Central memory CD8-positive, alpha-beta T cell (primary cell): ENCODE measurements around the gene MISP.
A peak's percentile ranks its signal among the peaks of the same experiment; 100 is the strongest.

Experiments
- ATAC-seq: fragments of 150-1000 bp; cut with Tn5 transposase; replicated peaks from 2 replicates; pipeline ENCODE4 v1.10.0; 2022; ENCODE audit warnings: mild to moderate bottlenecking, moderate FRiP score, moderate number of reproducible peaks; ENCODE audit not compliant: poor library complexity, severe bottlenecking; ENCODE audit errors: extremely low read depth
- DNase-seq, 2 donors: peaks; one replicate each; pipeline ENCODE4 v3.0.0; 2021; ENCODE audit warnings: low spot score in 2 of 2
- H3K27ac Mint-ChIP-seq: one replicate; pipeline ENCODE4 v1.8.0; 2022; ENCODE audit warnings: low read depth, mild to moderate bottlenecking, moderate library complexity, mixed read lengths
- H3K27me3 Mint-ChIP-seq: one replicate; pipeline ENCODE4 v1.8.0; 2022; ENCODE audit warnings: mixed read lengths
- H3K36me3 Mint-ChIP-seq: one replicate; pipeline ENCODE4 v1.8.0; 2022; ENCODE audit warnings: mild to moderate bottlenecking, moderate library complexity, mixed read lengths; ENCODE audit not compliant: insufficient read depth
- H3K4me1 Mint-ChIP-seq: one replicate; pipeline ENCODE4 v1.8.0; 2022; ENCODE audit warnings: mixed read lengths
- H3K4me3 Mint-ChIP-seq: one replicate; pipeline ENCODE4 v1.8.0; 2022; ENCODE audit warnings: mild to moderate bottlenecking, moderate library complexity, mixed read lengths
- H3K9me3 Mint-ChIP-seq: one replicate; pipeline ENCODE4 v1.8.0; 2022; ENCODE audit warnings: mixed read lengths

MISP gene

GRCh38 chr19:756236-756635, 5.3 kb downstream of the MISP start:
- H3K4me3 Mint-ChIP-seq, result no peak overlapping the region
- H3K27me3 Mint-ChIP-seq, result no peaks in the 10 kb centered on the region
- no peaks in the 10 kb centered on the region for H3K9me3 Mint-ChIP-seq
- ATAC-seq (no peak), DNase-seq (no peak)
- H3K27ac Mint-ChIP-seq, result no peak overlapping the region
- H3K4me1 Mint-ChIP-seq, result no peaks in the 10 kb centered on the region
- H3K36me3 Mint-ChIP-seq, result peaks cover 5% of the 10 kb centered on the region

GRCh38 chr19:756821-757688, 6.1 kb downstream of the MISP start:
- no peak for DNase-seq
- Mint-ChIP-seq H3K27ac (no peak overlapping the region), H3K4me1 (no peaks in the 10 kb centered on the region), H3K4me3 (no peak overlapping the region), H3K36me3 (peaks cover 5% of the 10 kb centered on the region), H3K9me3 (no peaks in the 10 kb centered on the region), H3K27me3 (no peaks in the 10 kb centered on the region)
- ATAC-seq, result no peak

- no peaks in the 10 kb centered on the region for H3K4me1 Mint-ChIP-seq
- no peak overlapping the region for H3K4me3 Mint-ChIP-seq
- DNase-seq, result no peak
- H3K27me3 Mint-ChIP-seq, result no peaks in the 10 kb centered on the region
- no peaks in the 10 kb centered on the region for H3K9me3 Mint-ChIP-seq
- no peak for ATAC-seq
- H3K27ac Mint-ChIP-seq, result no peak overlapping the region
- peaks cover 5% of the 10 kb centered on the region for H3K36me3 Mint-ChIP-seq
Observed at GRCh38 chr19:757811-758668, 7.1 kb downstream of the MISP start.

- no peak for DNase-seq
- H3K9me3 Mint-ChIP-seq, result no peaks in the 10 kb centered on the region
Observed at GRCh38 chr19:763181-763580, 12.3 kb downstream of the MISP start.

GRCh38 chr19:763869-764268, 13.0 kb downstream of the MISP start:
- no peak for DNase-seq
- H3K9me3 Mint-ChIP-seq, result no peaks in the 10 kb centered on the region
- H3K36me3 Mint-ChIP-seq, result no peaks in the 10 kb centered on the region
- no peaks in the 10 kb centered on the region for H3K4me1 Mint-ChIP-seq
- no peak for ATAC-seq
- H3K27ac Mint-ChIP-seq, result no peak overlapping the region
- H3K4me3 Mint-ChIP-seq, result no peak overlapping the region
- peaks cover 10% of the 10 kb centered on the region for H3K27me3 Mint-ChIP-seq

More at GRCh38 chr19:763181-763580, 12.3 kb downstream of the MISP start:
- H3K27me3 Mint-ChIP-seq, result peaks cover 10% of the 10 kb centered on the region
- no peak overlapping the region for H3K4me3 Mint-ChIP-seq
- no peak for ATAC-seq
- no peaks in the 10 kb centered on the region for H3K4me1 Mint-ChIP-seq
- H3K27ac Mint-ChIP-seq, result no peak overlapping the region
- no peaks in the 10 kb centered on the region for H3K36me3 Mint-ChIP-seq

GRCh38 chr19:764301-764700, 13.4 kb downstream of the MISP start:
- Mint-ChIP-seq H3K9me3 (no peaks in the 10 kb centered on the region), H3K4me1 (no peaks in the 10 kb centered on the region), H3K27ac (no peak overlapping the region), H3K4me3 (no peak overlapping the region), H3K27me3 (peaks cover 10% of the 10 kb centered on the region), H3K36me3 (no peaks in the 10 kb centered on the region)
- no peak for DNase-seq
- no peak for ATAC-seq

GRCh38 chr19:765179-765738, 14.3 kb downstream of the MISP start:
- Mint-ChIP-seq H3K27ac (no peak overlapping the region), H3K27me3 (peaks cover 10% of the 10 kb centered on the region), H3K4me1 (no peaks in the 10 kb centered on the region), H3K4me3 (no peak overlapping the region), H3K36me3 (no peaks in the 10 kb centered on the region), H3K9me3 (no peaks in the 10 kb centered on the region)
- DNase-seq (no peak), ATAC-seq (no peak)

GRCh38 chr19:768424-768823, 17.5 kb downstream of the MISP start:
- H3K27ac Mint-ChIP-seq, result no peak overlapping the region
- no peaks in the 10 kb centered on the region for H3K9me3 Mint-ChIP-seq
- ATAC-seq, result no peak
- peaks cover 19% of the 10 kb centered on the region for H3K27me3 Mint-ChIP-seq
- no peak overlapping the region for H3K4me3 Mint-ChIP-seq
- no peaks in the 10 kb centered on the region for H3K36me3 Mint-ChIP-seq
- H3K4me1 Mint-ChIP-seq, result no peaks in the 10 kb centered on the region
- no peak for DNase-seq

GRCh38 chr19:769616-770015, 18.7 kb downstream of the MISP start:
- ATAC-seq (no peak), DNase-seq (no peak)

GRCh38 chr19:771332-771785, 20.4 kb downstream of the MISP start:
- Mint-ChIP-seq H3K27me3 (peaks cover 19% of the 10 kb centered on the region), H3K36me3 (no peaks in the 10 kb centered on the region), H3K9me3 (no peaks in the 10 kb centered on the region), H3K27ac (no peak overlapping the region), H3K4me1 (no peaks in the 10 kb centered on the region), H3K4me3 (no peak overlapping the region)
- no peak for DNase-seq
- peak; percentile 49 for ATAC-seq

More at GRCh38 chr19:769616-770015, 18.7 kb downstream of the MISP start:
- no peaks in the 10 kb centered on the region for H3K36me3 Mint-ChIP-seq
- no peaks in the 10 kb centered on the region for H3K4me1 Mint-ChIP-seq
- H3K27ac Mint-ChIP-seq, result no peak overlapping the region
- no peak overlapping the region for H3K4me3 Mint-ChIP-seq
- H3K27me3 Mint-ChIP-seq, result peaks cover 19% of the 10 kb centered on the region
- H3K9me3 Mint-ChIP-seq, result no peaks in the 10 kb centered on the region

- no peak for ATAC-seq
- peaks cover 13% of the 10 kb centered on the region for H3K27me3 Mint-ChIP-seq
Observed at GRCh38 chr19:772063-772462, 21.2 kb downstream of the MISP start.

GRCh38 chr19:772730-773436, 22.0 kb downstream of the MISP start:
- Mint-ChIP-seq H3K36me3 (no peaks in the 10 kb centered on the region), H3K4me1 (no peaks in the 10 kb centered on the region), H3K27ac (no peak overlapping the region), H3K27me3 (peaks cover 9% of the 10 kb centered on the region), H3K4me3 (no peak overlapping the region), H3K9me3 (no peaks in the 10 kb centered on the region)
- DNase-seq (no peak), ATAC-seq (no peak)

More at GRCh38 chr19:772063-772462, 21.2 kb downstream of the MISP start:
- DNase-seq, result no peak
- H3K4me3 Mint-ChIP-seq, result no peak overlapping the region
- no peaks in the 10 kb centered on the region for H3K9me3 Mint-ChIP-seq
- H3K27ac Mint-ChIP-seq, result no peak overlapping the region
- H3K4me1 Mint-ChIP-seq, result no peaks in the 10 kb centered on the region
- H3K36me3 Mint-ChIP-seq, result no peaks in the 10 kb centered on the region
